ENCODE measurements around the gene RASA3. TPM values are rescaled to one million over a fixed set of nuclear protein-coding genes. Genes with fewer than 3 reads are reported as not detected.
"Not testable (repeated sequence)": the region's sequence is repeated elsewhere in the genome, so short reads cannot be mapped to it uniquely, and the experiment has no call there.

Gene RASA3
- total RNA-seq, 1 experiment from 2014 or later, result 18.6 TPM

- no peak for ATAC-seq
- H3K27ac ChIP-seq (ENCODE audit: low read depth, low read length), result no peak overlapping the region
- RAD21 ChIA-PET (ENCODE audit: low non-redundant PET in 1 of 2, low total read pairs in 2 of 2, uncharacterized antibody in 2 of 2, unreplicated experiment in 2 of 2), result no interaction called here
- no peaks in the 10 kb centered on the region for H3K9me2 ChIP-seq (ENCODE audit: insufficient read depth)
- H4K20me1 ChIP-seq (ENCODE audit: insufficient read depth), result no peaks in the 10 kb centered on the region
- H3K9ac ChIP-seq (ENCODE audit: low read length), result no peak overlapping the region
- H3K36me3 ChIP-seq (ENCODE audit: control insufficient read depth in 1 of 2, insufficient read depth in 2 of 2, low read length in 2 of 2), result no peaks in the 10 kb centered on the region
- no peak overlapping the region for H3K4me3 ChIP-seq (replicated peaks in 1 of 2; ENCODE audit: low read depth in 1 of 2, low read length in 2 of 2)
- peaks cover 0 to 12% of the 10 kb centered on the region in 2 experiments; a peak in 2 of 4 replicates for H3K4me1 ChIP-seq (ENCODE audit: control insufficient read depth in 1 of 2, insufficient read depth in 2 of 2, low read length in 2 of 2)
- H3K79me2 ChIP-seq (ENCODE audit: insufficient read depth, low read length), result peaks cover 40% of the 10 kb centered on the region
- CTCF ChIA-PET, result no interaction called here
- no peaks in the 10 kb centered on the region for H3K27me3 ChIP-seq (ENCODE audit: insufficient read depth, low read length)
- TF ChIP-seq, protein P1, sequence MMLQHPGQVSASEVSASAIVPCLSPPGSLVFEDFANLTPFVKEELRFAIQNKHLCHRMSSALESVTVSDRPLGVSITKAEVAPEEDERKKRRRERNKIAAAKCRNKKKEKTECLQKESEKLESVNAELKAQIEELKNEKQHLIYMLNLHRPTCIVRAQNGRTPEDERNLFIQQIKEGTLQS (IDR thresholded peaks at IDR 0.05), result no peak
- TF ChIP-seq EZH2phosphoT487 (IDR thresholded peaks at IDR 0.05; ENCODE audit: borderline replicate concordance), result no peak
- TF ChIP-seq CEBPB (IDR thresholded peaks at IDR 0.05; ENCODE audit: low read depth), result no peak
- no peak for TF ChIP-seq ZNF274 (IDR thresholded peaks at IDR 0.05; ENCODE audit: low read depth, low read length)
- TF ChIP-seq EZH2 (IDR thresholded peaks at IDR 0.05), result no peak
- TF ChIP-seq YY1 (IDR thresholded peaks at IDR 0.05; ENCODE audit: extremely low read depth, insufficient replicate concordance, low read depth, low read length), result no peak
- TF ChIP-seq POLR2A (IDR thresholded peaks at IDR 0.05; ENCODE audit: borderline replicate concordance, extremely low read depth, insufficient read depth, insufficient read length), result no peak
- no peak for TF ChIP-seq SRF (IDR thresholded peaks at IDR 0.05; ENCODE audit: low read depth)
- TF ChIP-seq JUND (IDR thresholded peaks at IDR 0.05), result no peak
- TF ChIP-seq ZBTB33 (IDR thresholded peaks at IDR 0.05; ENCODE audit: extremely low read depth, insufficient replicate concordance, low read length), result no peak
- no peak for TF ChIP-seq ZFX (IDR thresholded peaks at IDR 0.05)
- no TSS peak for BruUV-seq (replicated peaks)
- intact Hi-C loops (cut with micrococcal nuclease), result no loop called here
- no peak overlapping the region for H2AFZ ChIP-seq (ENCODE audit: low read depth, low read length, poor library complexity, severe bottlenecking)
- no peak overlapping the region for H3K4me2 ChIP-seq (ENCODE audit: low read length)
- POLR2A ChIA-PET, result no interaction called here
- DNase-seq (ENCODE audit: low read depth, low spot score), result no peak
- H3K9me3 ChIP-seq (ENCODE audit: control insufficient read depth in 1 of 2, insufficient read depth in 1 of 2, low read depth in 1 of 2, low read length in 2 of 2), result no peaks in the 10 kb centered on the region
Measured at GRCh38 chr13:114103801-114104654, 28.4 kb downstream of the RASA3 start.

- H4K20me1 ChIP-seq (ENCODE audit: insufficient read depth); intact Hi-C loops (cut with micrococcal nuclease); H2AFZ ChIP-seq (ENCODE audit: low read depth, low read length, poor library complexity, severe bottlenecking); H3K36me3 ChIP-seq (ENCODE audit: control insufficient read depth in 1 of 2, insufficient read depth in 2 of 2, low read length in 2 of 2); CTCF ChIA-PET; BruUV-seq (replicated peaks); H3K27me3 ChIP-seq (ENCODE audit: insufficient read depth, low read length); H3K4me2 ChIP-seq (ENCODE audit: low read length); H3K4me3 ChIP-seq (replicated peaks in 1 of 2; ENCODE audit: low read depth in 1 of 2, low read length in 2 of 2); RAD21 ChIA-PET (ENCODE audit: low non-redundant PET in 1 of 2, low total read pairs in 2 of 2, uncharacterized antibody in 2 of 2, unreplicated experiment in 2 of 2); H3K27ac ChIP-seq (ENCODE audit: low read depth, low read length); ATAC-seq; H3K9me2 ChIP-seq (ENCODE audit: insufficient read depth); H3K9ac ChIP-seq (ENCODE audit: low read length); POLR2A ChIA-PET; DNase-seq (ENCODE audit: low read depth, low spot score); H3K9me3 ChIP-seq (ENCODE audit: control insufficient read depth in 1 of 2, insufficient read depth in 1 of 2, low read depth in 1 of 2, low read length in 2 of 2): not testable (repeated sequence)
- Histone ChIP-seq H3K4me1 (ENCODE audit: control insufficient read depth in 1 of 2, insufficient read depth in 2 of 2, low read length in 2 of 2) (peaks cover 0 to 13% of the 10 kb centered on the region in 2 experiments; a peak in 2 of 4 replicates), H3K79me2 (ENCODE audit: insufficient read depth, low read length) (peaks cover 39% of the 10 kb centered on the region)
Measured at GRCh38 chr13:114103289-114103621, 29.2 kb downstream of the RASA3 start.

All from HCT116 (cell line).